ENCODE measurements around the gene HAPSTR1.
"Not testable (repeated sequence)": the region's sequence is repeated elsewhere in the genome, so short reads cannot be mapped to it uniquely, and the experiment has no call there.

Gene HAPSTR1

DNA sequence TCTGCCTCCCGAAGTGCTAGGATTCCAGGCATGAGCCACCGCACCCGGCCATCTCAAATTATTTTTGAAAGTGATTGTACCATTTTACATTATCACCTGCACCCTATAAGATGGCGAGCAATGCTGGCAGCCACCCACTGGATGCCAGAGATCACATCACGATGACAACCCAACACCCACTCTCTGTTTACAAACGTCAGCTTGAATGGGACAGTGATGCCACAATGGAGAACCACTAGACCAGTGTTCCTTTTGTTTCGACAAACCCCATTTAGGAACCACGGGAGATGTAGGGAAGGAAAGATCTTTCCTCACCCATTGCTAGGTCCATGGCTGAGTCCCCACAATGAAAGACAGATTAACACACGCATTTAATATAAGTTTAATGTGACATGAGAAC is 20.1 kb upstream of the HAPSTR1 start:
- DNase-seq (ENCODE audit: insufficient read length, low spot score) (no peak), FAIRE-seq (no peak)
- TF ChIP-seq, protein P1, sequence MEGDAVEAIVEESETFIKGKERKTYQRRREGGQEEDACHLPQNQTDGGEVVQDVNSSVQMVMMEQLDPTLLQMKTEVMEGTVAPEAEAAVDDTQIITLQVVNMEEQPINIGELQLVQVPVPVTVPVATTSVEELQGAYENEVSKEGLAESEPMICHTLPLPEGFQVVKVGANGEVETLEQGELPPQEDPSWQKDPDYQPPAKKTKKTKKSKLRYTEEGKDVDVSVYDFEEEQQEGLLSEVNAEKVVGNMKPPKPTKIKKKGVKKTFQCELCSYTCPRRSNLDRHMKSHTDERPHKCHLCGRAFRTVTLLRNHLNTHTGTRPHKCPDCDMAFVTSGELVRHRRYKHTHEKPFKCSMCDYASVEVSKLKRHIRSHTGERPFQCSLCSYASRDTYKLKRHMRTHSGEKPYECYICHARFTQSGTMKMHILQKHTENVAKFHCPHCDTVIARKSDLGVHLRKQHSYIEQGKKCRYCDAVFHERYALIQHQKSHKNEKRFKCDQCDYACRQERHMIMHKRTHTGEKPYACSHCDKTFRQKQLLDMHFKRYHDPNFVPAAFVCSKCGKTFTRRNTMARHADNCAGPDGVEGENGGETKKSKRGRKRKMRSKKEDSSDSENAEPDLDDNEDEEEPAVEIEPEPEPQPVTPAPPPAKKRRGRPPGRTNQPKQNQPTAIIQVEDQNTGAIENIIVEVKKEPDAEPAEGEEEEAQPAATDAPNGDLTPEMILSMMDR (IDR thresholded peaks at IDR 0.05; ENCODE audit: insufficient read depth, missing control alignments): no peak

DNA sequence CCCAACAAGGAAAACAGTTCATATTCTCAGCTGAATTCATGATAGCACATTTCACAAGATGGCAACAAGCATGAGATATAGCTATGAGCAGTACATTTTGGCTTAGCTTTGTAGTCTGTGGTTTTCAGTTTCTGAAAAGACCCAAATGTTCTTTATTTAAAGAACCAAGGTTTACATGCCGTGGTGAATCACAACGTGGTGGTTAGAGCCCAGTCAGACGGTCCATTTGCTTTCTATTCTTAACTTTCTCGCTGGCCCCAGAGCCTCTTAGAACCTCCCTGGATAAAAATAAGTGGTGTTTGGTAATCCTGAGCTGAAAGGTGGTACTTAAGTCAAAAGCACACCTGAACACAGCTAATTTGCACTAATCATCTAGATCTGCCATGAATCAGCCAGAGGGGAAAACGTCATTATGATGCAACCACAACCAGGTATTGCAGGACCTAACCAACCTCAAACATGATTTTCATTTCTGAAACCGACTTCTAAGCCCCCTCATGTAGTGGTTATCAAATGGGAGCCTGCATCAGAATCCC is 18.6 kb upstream of the HAPSTR1 start:
- FAIRE-seq (no peak), DNase-seq (ENCODE audit: insufficient read length, low spot score) (no peak)
- TF ChIP-seq, protein P1 (IDR thresholded peaks at IDR 0.05; ENCODE audit: insufficient read depth, missing control alignments): no peak

DNA sequence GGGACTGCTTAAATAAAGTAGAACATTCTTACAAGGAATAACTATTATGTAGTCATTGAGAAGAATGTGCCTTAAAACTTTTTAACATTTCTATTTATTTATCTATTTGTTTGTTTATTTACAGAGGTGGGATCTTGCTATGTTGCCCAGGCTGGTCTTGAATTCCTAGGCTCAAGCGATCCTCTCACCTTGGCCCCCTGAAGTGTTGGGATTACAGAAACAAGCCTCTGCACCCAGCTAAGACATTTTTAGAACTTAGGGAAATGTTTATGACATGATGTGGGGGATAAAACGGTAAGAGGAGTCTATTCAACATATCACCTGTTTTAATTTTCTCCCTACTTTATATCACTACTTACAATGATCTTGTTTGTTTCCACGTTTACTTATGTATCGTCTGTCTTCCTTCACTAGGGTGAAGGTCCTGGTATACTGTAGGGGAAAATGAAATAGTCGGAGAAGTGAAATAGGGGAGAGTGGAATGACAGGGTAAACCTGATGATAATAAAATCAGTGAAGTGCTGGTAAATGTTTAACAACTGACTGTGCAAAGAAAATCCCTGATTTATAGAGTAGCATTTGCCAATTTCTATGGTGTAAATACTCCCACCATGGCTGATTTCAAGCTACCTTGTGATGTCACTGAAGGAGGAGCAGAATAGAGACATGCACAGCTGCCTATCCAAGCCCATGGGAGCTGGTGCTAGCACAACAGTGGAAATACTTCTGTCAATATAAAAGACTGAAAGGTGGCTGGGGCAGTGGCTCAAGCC is 16.0 kb upstream of the HAPSTR1 start:
- TF ChIP-seq, protein P1 (IDR thresholded peaks at IDR 0.05; ENCODE audit: insufficient read depth, missing control alignments): no peak
- FAIRE-seq: no peak
- DNase-seq (ENCODE audit: insufficient read length, low spot score): no peak

DNA sequence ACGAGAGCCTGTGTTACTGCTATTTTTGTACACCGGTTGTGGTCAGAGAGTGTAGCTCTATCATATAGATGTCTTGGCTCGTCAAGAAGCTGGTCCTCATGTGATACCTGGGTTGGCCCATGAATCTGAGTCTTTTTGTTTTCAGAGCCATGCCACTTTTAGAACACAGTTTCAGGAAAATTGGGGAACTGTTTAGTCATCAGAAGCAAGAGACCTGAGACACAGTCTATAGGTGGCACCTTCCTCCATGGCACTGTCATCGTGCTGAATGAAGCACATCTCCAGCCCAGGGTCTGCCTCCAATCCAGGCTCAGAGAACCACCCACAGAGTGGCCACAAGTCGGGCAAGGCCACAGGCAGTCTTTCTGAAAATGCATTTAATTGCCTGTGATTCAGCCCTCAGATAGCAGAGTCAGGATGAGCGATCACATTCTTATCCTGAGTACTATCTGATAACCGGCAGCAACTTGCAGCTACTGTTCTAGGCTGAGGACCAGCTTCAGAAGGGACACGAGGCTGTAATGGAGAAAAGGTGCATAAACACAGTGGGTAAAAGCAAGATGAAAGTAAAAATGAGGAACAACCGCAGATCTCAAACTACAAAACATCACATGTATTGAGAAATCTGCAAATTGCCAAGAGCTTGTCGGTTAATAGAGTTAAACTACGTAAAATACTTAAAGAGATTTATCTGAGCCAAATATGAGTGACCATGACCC is 14.2 kb upstream of the HAPSTR1 start:
- no peak for DNase-seq (ENCODE audit: insufficient read length, low spot score)
- FAIRE-seq: no peak
- TF ChIP-seq, protein P1 (IDR thresholded peaks at IDR 0.05; ENCODE audit: insufficient read depth, missing control alignments): no peak

DNA sequence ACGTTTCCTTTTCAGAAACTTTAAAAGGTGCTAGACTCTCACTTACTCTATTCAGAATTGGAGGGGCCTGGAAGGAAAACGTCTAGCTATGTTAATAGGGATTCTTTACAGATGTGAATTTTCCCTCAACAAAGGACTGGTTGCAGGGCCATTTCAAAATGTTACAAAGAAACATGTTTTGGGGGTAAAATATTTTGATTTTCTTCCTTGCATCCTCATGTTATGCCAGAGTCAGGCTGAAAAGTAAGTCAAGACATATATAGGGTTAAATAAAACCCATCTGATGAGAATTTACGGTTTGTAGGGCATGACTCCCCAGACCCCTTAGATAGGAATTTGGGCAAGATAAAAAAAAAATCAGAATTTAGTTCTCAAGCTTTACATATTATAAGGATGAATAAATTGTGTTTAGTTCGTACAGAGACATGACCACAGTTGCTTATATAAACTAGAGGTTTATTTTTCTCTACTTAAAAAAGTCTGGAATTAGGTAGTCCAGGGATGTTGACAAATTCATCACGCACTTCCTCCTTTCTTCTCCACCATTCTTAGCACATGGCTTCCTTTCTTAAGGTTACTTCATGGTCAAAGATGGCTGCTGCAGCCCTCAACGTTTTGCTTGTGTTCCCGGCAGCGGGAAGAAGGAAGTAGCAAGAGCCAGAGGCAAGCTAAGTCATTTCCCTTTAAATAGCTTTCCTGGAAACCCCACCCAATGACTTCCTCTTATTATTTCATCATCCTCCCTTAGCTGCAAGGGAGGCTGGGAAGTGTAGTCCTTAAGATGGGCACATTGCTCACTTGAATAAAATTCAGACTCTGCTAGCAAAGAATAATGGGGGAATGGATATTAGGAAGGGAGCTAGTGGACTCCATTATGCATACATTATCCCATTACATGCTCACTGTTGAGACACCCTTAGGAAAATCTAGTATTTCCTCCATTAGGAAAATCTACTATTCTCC is 12.7 kb upstream of the HAPSTR1 start:
- DNase-seq (ENCODE audit: insufficient read length, low spot score); FAIRE-seq: not testable (repeated sequence)

DNA sequence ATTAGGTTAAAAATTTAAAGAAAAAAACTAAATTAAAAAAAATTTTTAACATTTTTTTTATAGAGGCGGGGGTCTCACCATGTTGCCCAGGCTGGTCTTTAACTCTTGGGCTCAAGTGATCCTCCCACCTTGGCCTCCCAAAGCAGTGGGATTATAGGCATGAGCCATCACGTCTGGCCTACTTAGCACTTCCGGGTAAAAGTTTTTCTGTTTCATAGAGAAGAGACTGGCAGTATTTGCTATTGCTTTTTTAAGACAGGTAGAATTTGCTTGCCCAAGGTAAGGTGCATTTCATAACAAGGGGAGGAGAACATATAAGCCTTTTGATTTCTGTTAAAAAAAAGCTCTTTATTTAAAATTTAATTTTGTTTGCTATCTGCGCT is 12.0 kb upstream of the HAPSTR1 start:
- FAIRE-seq (no peak), DNase-seq (ENCODE audit: insufficient read length, low spot score) (no peak)
- TF ChIP-seq, protein P1 (IDR thresholded peaks at IDR 0.05; ENCODE audit: insufficient read depth, missing control alignments): no peak

DNA sequence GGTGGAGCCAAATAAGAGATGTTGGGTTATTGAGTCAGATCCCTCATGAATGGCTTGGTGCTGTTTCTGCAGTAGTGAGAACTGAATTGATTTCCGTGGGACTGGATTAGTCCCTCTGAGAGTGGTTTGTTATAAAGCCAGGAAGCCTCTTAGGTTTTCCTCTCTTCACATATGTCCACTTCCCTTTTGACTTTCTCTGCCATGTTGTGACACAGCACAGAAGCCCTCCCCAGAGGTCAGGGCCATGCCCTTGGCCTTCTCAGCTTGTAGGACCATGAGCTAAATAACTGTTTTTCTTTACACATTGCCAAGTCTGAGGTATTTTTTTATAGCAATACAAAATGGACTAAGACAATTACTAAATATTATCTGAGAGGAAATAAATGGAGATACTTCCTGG is 10.3 kb upstream of the HAPSTR1 start:
- DNase-seq (ENCODE audit: insufficient read length, low spot score) (no peak), FAIRE-seq (no peak)
- TF ChIP-seq, protein P1 (IDR thresholded peaks at IDR 0.05; ENCODE audit: insufficient read depth, missing control alignments): no peak

All from D721Med (cell line).